Neural cell (in vitro differentiated cells): Measurements from ENCODE around the gene ADAMTS2. TPM values are rescaled to one million over a fixed set of nuclear protein-coding genes. Genes with fewer than 3 reads are reported as not detected.

Source experiments
- H2AFZ ChIP-seq: fragments of 200-600, 300-800 bp; sonication (generic), shearing (Covaris generic); 2 replicates; pipeline ENCODE4 v1.6.0; 2014; ENCODE audit warnings: low read depth, mild to moderate bottlenecking, antibody characterized with exemption, low read length, moderate library complexity
- H3F3A ChIP-seq: fragments of 200-600 bp; shearing (Covaris generic); 2 replicates; pipeline ENCODE4 v1.6.1; 2016; ENCODE audit warnings: mild to moderate bottlenecking, moderate library complexity, mixed read lengths, antibody characterized with exemption, low read length; ENCODE audit not compliant: insufficient read depth, poor library complexity, severe bottlenecking
- H3K27ac ChIP-seq: fragments of 200-600, 300-800 bp; sonication (generic), shearing (Covaris generic); 2 replicates; pipeline ENCODE4 v1.5.1; 2014; ENCODE audit warnings: mild to moderate bottlenecking, low read length, moderate library complexity
- H3K27me3 ChIP-seq: fragments of 300-800, 200-600 bp; sonication (generic), shearing (Covaris generic); 2 replicates; pipeline ENCODE4 v1.6.0; 2014; ENCODE audit warnings: mild to moderate bottlenecking, low read depth, low read length, moderate library complexity; ENCODE audit not compliant: insufficient read depth
- H3K36me3 ChIP-seq: fragments of 300-800, 200-600 bp; sonication (generic), shearing (Covaris generic); 2 replicates; pipeline ENCODE4 v1.5.1; 2014; ENCODE audit warnings: mild to moderate bottlenecking, antibody characterized with exemption, low read length, moderate library complexity; ENCODE audit not compliant: insufficient read depth
- H3K4me2 ChIP-seq: fragments of 300-800, 200-600 bp; sonication (generic), shearing (Covaris generic); 2 replicates; pipeline ENCODE4 v1.6.0; 2014; ENCODE audit warnings: mild to moderate bottlenecking, low read length
- H3K4me3 ChIP-seq: fragments of 300-800, 200-600 bp; sonication (generic), shearing (Covaris generic); 2 replicates; pipeline ENCODE4 v1.5.1; 2014; ENCODE audit warnings: mild to moderate bottlenecking, low read length, moderate library complexity
- H3K79me2 ChIP-seq: fragments of 200-600 bp; shearing (Covaris generic); replicated peaks from 2 replicates; pipeline ENCODE4 v1.6.0; 2014; ENCODE audit warnings: mild to moderate bottlenecking, low read length, moderate library complexity; ENCODE audit not compliant: insufficient read depth
- H3K9ac ChIP-seq: fragments of 300-800, 200-600 bp; sonication (generic), shearing (Covaris generic); 2 replicates; pipeline ENCODE4 v1.6.1; 2016; ENCODE audit warnings: mild to moderate bottlenecking, low read length, mixed read lengths
- H3K9me2 ChIP-seq: fragments of 200-600 bp; shearing (Covaris generic); 2 replicates; pipeline ENCODE4 v1.6.1; 2016; ENCODE audit warnings: mild to moderate bottlenecking, low read length, mixed read lengths; ENCODE audit not compliant: insufficient read depth
- H3K9me3 ChIP-seq: fragments of 200-600, 300-800 bp; sonication (generic), shearing (Covaris generic); 2 replicates; pipeline ENCODE4 v1.6.1; 2016; ENCODE audit warnings: mild to moderate bottlenecking, mixed run types, low read length, moderate library complexity, mixed read lengths
- H4K20me1 ChIP-seq: fragments of 200-600 bp; shearing (Covaris generic); 2 replicates; pipeline ENCODE4 v1.6.1; 2016; ENCODE audit warnings: mild to moderate bottlenecking, mixed run types; ENCODE audit not compliant: insufficient read depth
- CTCF ChIP-seq: fragments of 450-650 bp; IDR thresholded peaks from 2 replicates; pipeline ENCODE4 v1.5.1; 2014; ENCODE audit warnings: antibody characterized with exemption, mild to moderate bottlenecking, moderate library complexity; ENCODE audit not compliant: poor library complexity, severe bottlenecking
- EP300 ChIP-seq: fragments of 450-650 bp; conservative IDR thresholded peaks from 2 replicates; pipeline ENCODE4 v1.6.1; 2014; ENCODE audit warnings: antibody characterized with exemption, mild to moderate bottlenecking, moderate library complexity; ENCODE audit not compliant: poor library complexity, severe bottlenecking
- EZH2 ChIP-seq: fragments of 200-600, 300-800 bp; shearing (Covaris generic), sonication (generic); IDR thresholded peaks from 2 replicates; pipeline ENCODE4 v1.6.1; 2014; ENCODE audit warnings: antibody characterized with exemption, low read length, borderline replicate concordance, mild to moderate bottlenecking; ENCODE audit not compliant: insufficient read depth, poor library complexity, severe bottlenecking
- MXI1 ChIP-seq: fragments of 450-650 bp; conservative IDR thresholded peaks from 2 replicates; pipeline ENCODE4 v1.6.1; 2014; ENCODE audit warnings: antibody characterized with exemption, mild to moderate bottlenecking; ENCODE audit not compliant: poor library complexity, severe bottlenecking
- POLR2AphosphoS5 ChIP-seq: IDR thresholded peaks from 2 replicates; pipeline ENCODE4 v1.6.1; 2012
- RAD21 ChIP-seq: fragments of 450-650 bp; conservative IDR thresholded peaks from 2 replicates; pipeline ENCODE4 v1.6.1; 2014; ENCODE audit warnings: antibody characterized with exemption, mild to moderate bottlenecking, moderate library complexity
- REST ChIP-seq: IDR thresholded peaks from 2 replicates; pipeline ENCODE4 v1.6.1; 2012; ENCODE audit warnings: borderline replicate concordance
- SMC3 ChIP-seq: fragments of 450-650 bp; conservative IDR thresholded peaks from 2 replicates; pipeline ENCODE4 v1.6.1; 2014; ENCODE audit warnings: antibody characterized with exemption, mild to moderate bottlenecking, moderate library complexity; ENCODE audit not compliant: poor library complexity
- TAF1 ChIP-seq: IDR thresholded peaks from 2 replicates; pipeline ENCODE4 v1.6.1; 2012; ENCODE audit warnings: low read depth
- polyA plus RNA-seq: library from polyadenylated mRNA; depleted of rRNA; stranded (reverse); fragments of >200 nt; gene quantifications from 2 replicates; pipeline ENCODE4 v1.2.3, GENCODE V29; 2014

Gene ADAMTS2
- polyA plus RNA-seq, 1 donor from 2014 or later = 0.61 TPM

GRCh38 chr5:179195561-179196404 is 149.5 kb downstream of the ADAMTS2 start:
- no peaks in the 10 kb centered on the region for H3K79me2 ChIP-seq
- H3F3A ChIP-seq = no peaks in the 10 kb centered on the region
- H3K9me3 ChIP-seq = no peaks in the 10 kb centered on the region
- H3K4me2 ChIP-seq = no peak overlapping the region
- H4K20me1 ChIP-seq = no peaks in the 10 kb centered on the region
- no peak for TF ChIP-seq TAF1
- no peak for TF ChIP-seq POLR2AphosphoS5
- no peak for TF ChIP-seq SMC3
- no peak for TF ChIP-seq REST
- no peak for TF ChIP-seq EP300
- no peak for TF ChIP-seq CTCF
- no peak for TF ChIP-seq EZH2
- no peak for TF ChIP-seq MXI1
- no peak for TF ChIP-seq RAD21
- no peaks in the 10 kb centered on the region for H3K36me3 ChIP-seq
- H3K9me2 ChIP-seq = no peaks in the 10 kb centered on the region
- H3K9ac ChIP-seq = no peak overlapping the region
- H3K4me3 ChIP-seq = no peak overlapping the region
- H3K27me3 ChIP-seq = no peaks in the 10 kb centered on the region
- no peak overlapping the region for H3K27ac ChIP-seq
- no peak overlapping the region for H2AFZ ChIP-seq

- Histone ChIP-seq H3K36me3 (no peaks in the 10 kb centered on the region), H3K9me3 (no peaks in the 10 kb centered on the region), H3K4me2 (no peak overlapping the region), H3K9ac (no peak overlapping the region), H2AFZ (no peak overlapping the region), H3F3A (no peaks in the 10 kb centered on the region), H3K9me2 (no peaks in the 10 kb centered on the region), H3K79me2 (no peaks in the 10 kb centered on the region), H4K20me1 (no peaks in the 10 kb centered on the region), H3K4me3 (no peak overlapping the region), H3K27ac (no peak overlapping the region), H3K27me3 (no peaks in the 10 kb centered on the region)
- TF ChIP-seq RAD21 = no peak
- no peak for TF ChIP-seq POLR2AphosphoS5
- TF ChIP-seq CTCF = no peak
- no peak for TF ChIP-seq MXI1
- no peak for TF ChIP-seq TAF1
- TF ChIP-seq EZH2 = no peak
- no peak for TF ChIP-seq EP300
- no peak for TF ChIP-seq SMC3
- TF ChIP-seq REST = no peak
Measured at GRCh38 chr5:179194941-179195381, 150.3 kb downstream of the ADAMTS2 start.
